Calu3 (cell line): ENCODE data around the gene ZFAND4. TPM values are rescaled to one million over a fixed set of nuclear protein-coding genes. Genes with fewer than 3 reads are reported as not detected.
"Not testable (repeated sequence)": the region's sequence is repeated elsewhere in the genome, so short reads cannot be mapped to it uniquely, and the experiment has no call there.

Experiments
- BruUV-seq: library from RNA; stranded (reverse); fragments of 400-500 nt; replicated peaks from 2 replicates; lab custom pipeline; 2021; lab: Mats Ljungman, UMichigan
- CTCF ChIA-PET: fragments of 300-600 bp; sonication (Branson Sonifier 250); formaldehyde crosslinking; loops from one replicate; lab custom pipeline; 2022; ENCODE audit warnings: antibody characterized with exemption; lab: Charles Lee
- DNase-seq: peaks from one replicate; pipeline ENCODE4 v3.0.0; 2022
- H3K27ac Mint-ChIP-seq: one replicate; pipeline ENCODE4 v1.8.0; 2022; ENCODE audit warnings: mixed read lengths; ENCODE audit not compliant: unreplicated experiment
- H3K27me3 Mint-ChIP-seq: one replicate; pipeline ENCODE4 v1.8.0; 2022; ENCODE audit warnings: mixed read lengths; ENCODE audit not compliant: unreplicated experiment
- H3K36me3 Mint-ChIP-seq: one replicate; pipeline ENCODE4 v1.8.0; 2022; ENCODE audit warnings: mild to moderate bottlenecking, moderate library complexity, mixed read lengths; ENCODE audit not compliant: insufficient read depth, unreplicated experiment
- H3K4me1 Mint-ChIP-seq: one replicate; pipeline ENCODE4 v1.8.0; 2022; ENCODE audit warnings: mild to moderate bottlenecking, low read depth, mixed read lengths; ENCODE audit not compliant: unreplicated experiment
- H3K4me3 Mint-ChIP-seq: one replicate; pipeline ENCODE4 v1.8.0; 2022; ENCODE audit warnings: mild to moderate bottlenecking, low read depth, moderate library complexity, mixed read lengths; ENCODE audit not compliant: unreplicated experiment
- H3K9me3 Mint-ChIP-seq: one replicate; pipeline ENCODE4 v1.8.0; 2022; ENCODE audit warnings: low read depth, mixed read lengths; ENCODE audit not compliant: unreplicated experiment
- intact Hi-C: fragments of 100-400 bp; cut with micrococcal nuclease; formaldehyde crosslinking; loops from one replicate; pipeline ENCODE4 v1.10.0; 2022; ENCODE audit not compliant: unreplicated experiment
- total RNA-seq: library from RNA; stranded (reverse); gene quantifications from 2 replicates; pipeline ENCODE4 v1.2.3, GENCODE V29; 2022
- TF ChIP-seq, protein P1 (sequence below): fragments of 200-600 bp; IDR thresholded peaks from one replicate; pipeline ENCODE4 v1.8.0; 2022; ENCODE audit warnings: antibody characterized with exemption; ENCODE audit not compliant: unreplicated experiment

ZFAND4 gene
- total RNA-seq, 1 experiment from 2014 or later = 7.5 TPM

DNA sequence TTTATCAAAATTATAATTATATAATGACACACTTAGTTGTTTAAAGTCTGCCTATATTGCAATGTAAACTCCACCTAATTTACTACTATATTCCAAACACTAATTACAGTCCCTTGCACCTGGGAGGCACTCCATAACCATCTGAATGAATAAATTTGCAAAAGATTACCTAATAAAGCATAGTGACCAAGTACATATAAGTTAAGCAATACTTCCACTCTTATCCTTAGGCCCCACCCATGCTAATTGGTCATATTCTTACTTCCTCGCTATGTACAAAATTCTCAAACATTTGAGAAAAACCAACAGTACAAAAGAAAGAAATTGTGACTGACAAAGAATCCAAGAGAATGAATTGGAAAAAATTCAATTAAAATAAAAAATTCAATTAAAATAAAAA lies 65.3 kb downstream of the ZFAND4 start:
- no TSS peak for BruUV-seq
- H3K36me3 Mint-ChIP-seq = no peaks in the 10 kb centered on the region
- no peaks in the 10 kb centered on the region for H3K9me3 Mint-ChIP-seq
- H3K27ac Mint-ChIP-seq = no peak overlapping the region
- no peak overlapping the region for H3K4me3 Mint-ChIP-seq
- CTCF ChIA-PET = no interaction called here
- intact Hi-C loops = no loop called here
- TF ChIP-seq, protein P1, sequence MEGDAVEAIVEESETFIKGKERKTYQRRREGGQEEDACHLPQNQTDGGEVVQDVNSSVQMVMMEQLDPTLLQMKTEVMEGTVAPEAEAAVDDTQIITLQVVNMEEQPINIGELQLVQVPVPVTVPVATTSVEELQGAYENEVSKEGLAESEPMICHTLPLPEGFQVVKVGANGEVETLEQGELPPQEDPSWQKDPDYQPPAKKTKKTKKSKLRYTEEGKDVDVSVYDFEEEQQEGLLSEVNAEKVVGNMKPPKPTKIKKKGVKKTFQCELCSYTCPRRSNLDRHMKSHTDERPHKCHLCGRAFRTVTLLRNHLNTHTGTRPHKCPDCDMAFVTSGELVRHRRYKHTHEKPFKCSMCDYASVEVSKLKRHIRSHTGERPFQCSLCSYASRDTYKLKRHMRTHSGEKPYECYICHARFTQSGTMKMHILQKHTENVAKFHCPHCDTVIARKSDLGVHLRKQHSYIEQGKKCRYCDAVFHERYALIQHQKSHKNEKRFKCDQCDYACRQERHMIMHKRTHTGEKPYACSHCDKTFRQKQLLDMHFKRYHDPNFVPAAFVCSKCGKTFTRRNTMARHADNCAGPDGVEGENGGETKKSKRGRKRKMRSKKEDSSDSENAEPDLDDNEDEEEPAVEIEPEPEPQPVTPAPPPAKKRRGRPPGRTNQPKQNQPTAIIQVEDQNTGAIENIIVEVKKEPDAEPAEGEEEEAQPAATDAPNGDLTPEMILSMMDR = no peak
- no peaks in the 10 kb centered on the region for H3K4me1 Mint-ChIP-seq
- no peak for DNase-seq
- no peaks in the 10 kb centered on the region for H3K27me3 Mint-ChIP-seq

DNA sequence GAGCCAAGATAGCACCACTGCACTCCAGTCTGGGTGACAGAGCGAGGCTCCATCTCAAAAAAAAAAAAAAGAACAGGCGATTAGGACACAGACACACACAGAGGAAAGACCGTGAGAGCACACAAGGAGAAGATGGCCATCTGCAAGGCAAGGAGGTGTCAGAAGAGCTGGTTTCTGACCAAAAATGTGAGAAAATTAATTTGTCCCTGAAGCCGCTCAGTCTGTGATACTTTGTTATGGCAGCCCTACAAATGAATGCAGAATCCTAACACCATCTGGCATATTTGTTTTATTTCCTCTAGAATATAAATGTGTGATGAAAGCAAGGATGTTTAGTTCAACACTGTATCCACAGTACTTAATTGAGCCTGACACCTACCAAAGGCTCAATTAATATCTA lies 69.7 kb downstream of the ZFAND4 start:
- Mint-ChIP-seq H3K27me3 (no peaks in the 10 kb centered on the region), H3K4me3 (no peak overlapping the region), H3K4me1 (no peaks in the 10 kb centered on the region), H3K36me3 (no peaks in the 10 kb centered on the region), H3K27ac (no peak overlapping the region), H3K9me3 (peaks cover 2% of the 10 kb centered on the region)
- no TSS peak for BruUV-seq
- TF ChIP-seq, protein P1 = no peak
- intact Hi-C loops = no loop called here
- CTCF ChIA-PET = interaction anchor here (1.0 kb wide), 1 partner anchor 138 kb away, joined by 3 read pairs; no protein-coding TSS in a partner anchor
- no peak for DNase-seq

DNA sequence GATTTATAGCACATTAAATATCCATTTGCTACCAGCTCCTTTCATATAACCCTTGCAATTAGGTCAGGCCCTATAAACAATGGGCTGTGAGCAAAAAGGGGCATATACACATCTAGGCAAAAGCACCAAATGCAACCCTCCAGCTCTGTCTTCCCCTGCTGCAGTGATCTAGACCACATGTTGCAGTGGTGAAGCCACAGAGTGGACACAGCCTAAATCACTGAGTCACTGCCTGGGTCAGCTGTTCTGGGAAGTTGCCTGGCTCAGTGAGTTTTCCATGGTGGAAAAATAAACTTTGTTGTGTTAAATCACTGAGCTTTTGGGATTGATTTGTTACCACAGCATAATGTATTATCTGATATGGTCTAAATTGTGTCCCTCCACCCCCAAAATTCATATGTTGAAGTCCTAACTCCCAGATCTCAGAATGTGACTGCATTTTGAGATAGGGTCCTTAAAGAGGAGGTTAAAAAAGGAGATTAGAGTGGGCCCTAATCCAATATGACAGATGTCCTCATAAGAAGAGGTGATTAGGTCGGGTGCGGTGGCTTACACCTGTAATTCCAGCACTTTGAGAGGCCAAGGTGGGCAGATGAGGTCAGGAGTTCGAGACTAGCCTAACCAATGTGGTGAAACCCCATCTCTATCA lies 70.4 kb downstream of the ZFAND4 start:
- BruUV-seq = no TSS peak
- Mint-ChIP-seq H3K4me1 (no peaks in the 10 kb centered on the region), H3K36me3 (no peaks in the 10 kb centered on the region), H3K27ac (no peak overlapping the region), H3K4me3 (no peak overlapping the region), H3K27me3 (no peaks in the 10 kb centered on the region), H3K9me3 (peaks cover 2% of the 10 kb centered on the region)
- intact Hi-C loops = no loop called here
- CTCF ChIA-PET = interaction anchor here (1.0 kb wide), 1 partner anchor 137 kb away, joined by 3 read pairs; no protein-coding TSS in a partner anchor
- TF ChIP-seq, protein P1 = no peak
- DNase-seq = no peak

DNA sequence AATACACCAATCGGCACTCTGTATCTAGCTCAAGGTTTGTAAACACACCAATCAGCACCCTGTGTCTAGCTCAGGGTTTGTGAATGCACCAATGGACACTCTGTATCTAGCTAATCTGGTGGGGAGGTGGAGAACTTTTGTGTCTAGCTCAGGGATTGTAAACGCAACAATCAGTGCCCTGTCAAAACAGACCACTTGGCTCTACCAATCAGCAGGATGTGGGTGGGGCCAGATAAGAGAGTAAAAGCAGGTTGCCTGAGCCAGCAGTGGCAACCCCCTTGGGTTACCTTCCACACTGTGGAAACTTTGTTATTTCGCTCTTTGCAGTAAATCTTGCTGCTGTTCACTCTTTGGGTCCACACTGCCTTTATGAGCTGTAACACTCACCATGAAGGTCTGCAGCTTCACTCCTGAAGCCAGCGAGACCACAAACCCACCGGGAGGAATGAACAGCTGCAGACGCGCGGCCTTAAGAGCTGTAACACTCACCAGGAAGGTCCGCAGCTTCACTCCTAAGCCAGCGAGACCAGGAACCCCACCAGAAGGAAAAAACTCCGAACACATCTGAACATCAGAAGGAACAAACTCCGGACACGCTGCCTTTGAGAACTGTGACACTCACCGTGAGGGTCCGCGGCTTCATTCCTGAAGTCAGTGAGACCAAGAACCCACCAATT lies 71.2 kb downstream of the ZFAND4 start:
- H3K27ac Mint-ChIP-seq, DNase-seq, H3K36me3 Mint-ChIP-seq, H3K9me3 Mint-ChIP-seq, H3K27me3 Mint-ChIP-seq, intact Hi-C loops, H3K4me1 Mint-ChIP-seq, H3K4me3 Mint-ChIP-seq, CTCF ChIA-PET, BruUV-seq: not testable (repeated sequence)

DNA sequence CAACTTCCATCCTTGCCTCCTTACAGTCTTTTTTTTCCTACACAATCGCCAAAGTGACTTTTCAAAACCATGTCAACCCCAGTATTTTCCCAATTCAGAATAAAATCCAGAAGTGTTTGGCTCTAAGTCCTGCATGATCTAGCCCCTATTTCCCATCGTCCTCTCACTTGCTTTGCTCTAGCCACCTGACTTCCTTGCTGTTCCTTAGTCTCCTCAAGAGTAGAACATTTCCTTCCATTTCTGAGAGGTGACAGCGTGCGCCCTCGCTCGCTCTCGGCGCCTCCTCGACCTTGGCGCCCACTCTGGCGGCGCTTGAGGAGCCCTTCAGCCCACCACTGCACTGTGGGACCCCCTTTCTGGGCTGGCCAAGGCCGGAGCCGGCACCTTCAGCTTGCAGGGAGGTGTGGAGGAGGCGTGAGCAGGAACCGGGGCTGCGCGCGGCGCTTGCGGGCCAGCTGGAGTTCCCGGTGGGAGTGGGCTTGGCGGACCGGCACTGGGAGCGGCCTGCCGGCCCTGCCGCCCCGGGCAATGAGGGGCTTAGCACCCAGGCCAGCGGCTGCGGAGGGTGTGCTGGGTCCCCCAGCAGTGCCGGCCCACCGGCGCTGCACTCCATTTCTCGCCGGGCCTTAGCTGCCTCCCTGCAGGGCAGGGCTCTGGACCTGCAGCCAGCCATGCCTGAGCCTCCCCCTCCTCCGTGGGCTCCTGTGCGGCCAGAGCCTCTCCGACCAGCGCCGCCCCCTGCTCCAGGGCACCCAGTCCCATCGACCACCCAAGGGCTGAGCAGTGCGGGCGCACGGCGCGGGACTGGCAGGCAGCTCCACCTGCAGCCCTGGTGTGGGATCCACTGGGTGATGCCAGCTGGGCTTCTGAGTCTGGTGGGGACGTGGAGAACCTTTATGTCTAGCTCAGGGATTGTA lies 72.0 kb downstream of the ZFAND4 start:
- H3K4me3 Mint-ChIP-seq, DNase-seq, H3K4me1 Mint-ChIP-seq, H3K36me3 Mint-ChIP-seq, BruUV-seq, H3K27ac Mint-ChIP-seq, H3K9me3 Mint-ChIP-seq, H3K27me3 Mint-ChIP-seq, CTCF ChIA-PET, intact Hi-C loops: not testable (repeated sequence)
